Activated CD4-positive, alpha-beta T cell treated with anti-CD3 and anti-CD28 coated beads, Interleukin-2, Interleukin-4, amounts not matched to agents 100 ng/mL and 50 ng/mL, durations not matched to agents 16 hours and 8 hours (primary cell): ENCODE measurements around the gene MAPKAP1.

ENCODE experiments used
- DNase-seq: peaks from one replicate; pipeline ENCODE4 v3.0.0-alpha.2; 2020; ENCODE audit warnings: low spot score

MAPKAP1 gene

DNA sequence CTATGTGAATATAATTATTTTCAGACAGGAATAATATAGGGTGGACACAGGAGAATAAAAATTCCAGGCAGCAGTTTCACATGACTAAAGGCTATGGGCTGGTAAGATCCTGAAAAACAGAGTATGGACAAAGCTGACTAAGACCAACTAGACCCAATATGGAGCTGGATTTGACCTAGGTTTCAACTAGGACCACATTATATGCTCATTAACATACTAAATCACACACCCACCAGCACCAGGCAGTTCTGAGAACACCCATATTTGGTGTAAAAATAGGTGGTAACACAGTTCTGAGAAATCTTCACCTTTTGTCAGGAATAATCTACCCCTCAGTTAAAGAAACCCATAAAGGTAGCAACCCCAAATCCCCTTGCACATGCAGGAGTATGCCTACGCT is 64.7 kb downstream of the MAPKAP1 start:
- DNase-seq: no peak

GRCh38 chr9:125639057-125639456 is 68.0 kb downstream of the MAPKAP1 start:
- no peak for DNase-seq

DNA sequence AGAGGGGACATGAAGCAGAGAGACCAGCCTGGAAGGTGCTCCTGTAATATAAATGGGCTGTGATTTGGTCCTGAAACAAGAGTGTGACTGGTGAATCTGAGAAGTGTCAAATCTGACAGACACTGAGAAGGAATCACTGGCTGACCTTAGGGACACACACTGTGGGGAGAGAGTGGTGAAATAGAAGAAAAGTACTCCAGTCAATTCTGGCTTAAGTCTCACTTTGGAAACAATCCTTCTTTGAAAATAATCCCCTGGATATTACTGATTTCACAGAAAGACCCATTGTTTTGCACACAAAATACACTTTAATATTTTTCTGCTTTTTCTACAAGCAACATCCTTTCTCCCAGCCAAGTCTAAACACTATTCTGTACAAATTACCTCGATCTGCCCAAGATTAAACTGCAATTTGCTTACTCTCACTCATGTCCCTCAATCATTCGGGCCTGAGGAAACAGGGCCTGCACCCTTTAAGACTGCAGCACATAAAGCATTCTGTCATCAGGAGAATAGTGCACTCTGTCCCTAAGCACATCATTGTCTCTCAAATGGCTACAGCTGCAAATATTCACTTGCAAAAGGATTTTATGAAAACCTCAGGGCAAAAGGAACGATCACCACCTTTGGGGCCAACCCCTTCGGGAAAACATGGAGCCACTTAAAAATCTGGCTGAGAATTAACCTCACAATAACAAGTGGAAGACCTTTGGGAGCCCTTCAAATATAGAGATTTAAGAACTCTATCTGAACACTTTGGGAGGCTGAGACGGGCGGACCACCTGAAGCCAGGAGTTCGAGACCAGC is 68.6 kb downstream of the MAPKAP1 start:
- DNase-seq: no peak

DNA sequence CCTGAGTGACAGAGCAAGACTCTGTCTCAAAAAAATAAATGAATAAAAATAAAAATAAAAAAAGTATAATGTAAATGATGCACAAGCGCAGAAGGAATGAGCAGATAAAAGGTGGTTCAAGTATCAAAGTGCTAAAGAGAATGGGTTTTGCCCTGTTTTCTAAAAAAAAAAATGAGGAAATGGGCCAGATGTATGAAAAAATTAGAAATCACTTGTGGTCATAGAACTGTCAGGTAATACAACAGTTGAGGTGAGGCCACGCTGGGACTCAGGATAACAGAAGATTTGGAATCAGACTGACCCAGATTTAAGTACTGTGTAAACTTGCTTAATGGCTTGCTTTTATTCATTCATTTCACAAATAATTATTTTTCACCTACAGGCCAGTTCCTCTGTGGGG is 69.8 kb downstream of the MAPKAP1 start:
- DNase-seq: no peak

DNA sequence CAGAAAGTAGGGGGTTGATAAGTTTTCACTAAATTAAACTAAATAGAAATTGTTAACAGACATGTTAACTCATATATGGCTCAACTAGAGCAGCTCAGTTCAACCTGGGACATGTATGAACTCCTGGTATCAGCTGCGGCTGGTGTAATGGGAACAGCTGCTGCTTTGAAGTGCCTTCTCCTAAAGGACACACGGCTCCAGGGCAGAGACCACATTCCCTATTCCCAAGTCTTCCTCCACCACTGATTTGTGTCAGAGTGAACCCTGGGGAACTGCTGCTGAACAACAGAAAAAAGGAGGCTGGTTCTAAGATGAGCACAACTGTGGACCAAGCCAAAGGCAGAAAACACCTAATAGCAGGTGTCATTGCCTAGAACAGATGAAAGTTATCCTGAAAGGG is 71.1 kb downstream of the MAPKAP1 start:
- DNase-seq: no peak

DNA sequence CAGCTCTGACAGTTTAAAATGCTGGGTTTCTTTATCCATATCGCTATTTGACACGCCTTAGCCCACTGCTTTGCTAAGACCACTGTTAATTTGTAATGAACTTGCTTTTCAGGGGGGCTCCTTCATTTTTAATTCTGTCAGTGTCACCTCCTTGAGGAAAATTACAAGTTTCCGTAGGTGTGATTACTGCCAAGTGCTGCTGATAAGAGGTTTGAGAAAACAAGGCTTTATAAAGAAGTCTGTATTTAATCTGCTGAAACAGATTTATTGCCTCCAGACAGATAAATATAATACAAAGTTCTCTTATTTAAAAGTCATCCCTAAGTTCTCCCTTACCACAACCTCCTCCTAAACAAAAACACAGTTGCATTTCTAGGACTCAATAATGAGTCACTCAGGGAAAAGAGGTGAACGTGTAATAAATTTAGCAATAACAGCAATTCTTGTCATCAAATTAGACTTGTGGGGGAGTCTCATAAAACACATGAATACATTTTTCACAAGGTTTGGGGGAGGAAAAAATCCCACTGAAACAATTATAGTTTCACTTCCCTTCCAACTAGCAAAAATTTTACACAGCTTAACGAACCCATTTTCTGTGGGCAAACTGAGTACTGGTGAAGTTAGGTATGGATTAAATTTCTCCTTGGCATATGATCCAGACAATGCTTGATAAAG is 72.8 kb downstream of the MAPKAP1 start:
- DNase-seq: peak; percentile 12

DNA sequence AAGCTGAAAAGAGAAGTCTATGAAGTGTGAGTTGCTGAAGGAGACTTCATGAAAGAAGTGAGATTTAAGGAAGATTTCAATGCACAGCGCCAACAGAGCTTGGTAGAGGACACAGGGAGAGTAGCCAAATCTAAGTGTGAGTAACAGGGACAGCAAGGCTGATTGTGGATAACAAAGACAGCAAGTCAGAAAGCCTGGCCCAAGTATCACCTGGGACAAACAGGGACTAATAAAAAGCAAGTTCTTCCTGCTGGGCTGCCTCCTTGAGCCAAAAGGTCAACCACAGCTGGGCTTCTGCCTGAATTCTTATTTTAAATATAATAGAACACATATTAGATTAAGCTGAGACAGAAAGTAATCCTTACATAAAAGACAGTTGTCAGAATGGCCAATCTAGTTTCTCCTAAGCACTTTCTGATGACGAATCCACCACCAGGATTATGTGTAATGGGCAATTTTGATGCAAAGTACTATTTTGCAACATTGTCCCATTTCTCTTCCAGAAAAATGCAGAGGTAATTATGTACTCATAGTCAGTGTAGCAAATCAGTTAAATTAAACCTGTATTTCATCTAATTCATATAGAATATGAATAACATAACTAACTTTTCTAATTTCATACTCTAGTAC is 73.8 kb downstream of the MAPKAP1 start:
- no peak for DNase-seq

GRCh38 chr9:125632321-125633115 is 74.5 kb downstream of the MAPKAP1 start:
- peak; percentile 77 for DNase-seq

- DNase-seq: peak; percentile 55
Observed at GRCh38 chr9:125631391-125632085, 75.5 kb downstream of the MAPKAP1 start.

- no peak for DNase-seq
Observed at GRCh38 chr9:125630436-125630835, 76.6 kb downstream of the MAPKAP1 start.

GRCh38 chr9:125629446-125629845 is 77.6 kb downstream of the MAPKAP1 start:
- DNase-seq: no peak

DNA sequence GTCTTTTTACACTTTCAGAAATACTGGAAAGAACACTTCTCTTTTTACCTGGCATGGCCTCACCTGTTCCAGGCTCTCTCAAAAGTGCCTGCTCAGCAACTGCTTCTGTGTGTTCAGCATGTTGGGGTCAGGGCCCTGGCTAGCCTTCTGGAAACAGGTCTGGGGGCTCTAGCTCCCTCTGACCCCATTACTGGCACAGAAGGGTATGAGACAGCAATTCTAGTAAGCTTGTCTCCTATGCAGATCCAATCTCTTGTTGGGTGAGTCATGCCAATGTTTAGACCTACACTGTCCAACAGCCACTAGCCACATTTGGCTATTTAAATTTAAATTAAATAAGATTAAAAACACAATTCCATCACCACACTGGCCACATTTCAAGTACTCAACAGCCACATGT is 80.8 kb downstream of the MAPKAP1 start:
- DNase-seq: no peak

DNA sequence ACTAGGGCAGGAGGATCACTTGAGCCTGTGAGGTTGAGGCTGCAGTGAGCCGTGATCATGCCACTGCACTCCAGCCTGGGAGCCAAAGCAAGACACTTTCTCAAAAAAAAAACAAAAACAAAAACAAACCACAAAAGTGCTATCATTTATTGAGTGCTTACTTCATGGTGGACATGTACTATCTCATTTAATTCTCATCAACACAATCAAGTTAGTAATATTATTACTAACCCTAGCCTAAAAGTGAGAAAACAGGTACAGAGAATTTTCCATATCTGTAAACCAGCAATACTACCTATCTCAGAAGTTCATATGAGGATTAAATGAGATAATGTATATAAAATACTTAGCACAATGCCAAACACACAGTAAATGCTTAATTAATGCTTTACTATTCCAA is 85.8 kb downstream of the MAPKAP1 start:
- no peak for DNase-seq

- DNase-seq: no peak
Observed at GRCh38 chr9:125620216-125620615, 86.8 kb downstream of the MAPKAP1 start.

- DNase-seq: no peak
Observed at GRCh38 chr9:125617087-125617486, 89.9 kb downstream of the MAPKAP1 start.

DNA sequence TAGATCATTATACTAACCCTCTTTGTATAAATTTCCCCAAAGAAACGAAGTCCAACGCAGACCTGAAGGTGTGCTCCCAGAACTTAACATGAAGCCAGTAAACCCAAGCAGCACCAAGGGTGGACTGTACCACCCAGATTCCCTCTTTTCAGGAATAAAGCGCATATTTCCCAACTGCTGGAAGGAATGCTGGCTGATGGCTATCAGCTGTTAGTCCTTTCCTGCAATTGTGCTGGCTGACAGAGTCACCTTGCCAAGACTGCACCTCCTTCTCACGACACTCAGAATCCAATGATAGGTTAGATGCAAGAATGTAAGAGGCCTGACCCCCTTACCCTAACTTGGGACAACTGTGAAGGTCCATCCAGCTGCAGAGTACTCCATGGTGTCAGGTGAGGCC is 93.9 kb downstream of the MAPKAP1 start:
- no peak for DNase-seq

- DNase-seq: no peak
Observed at GRCh38 chr9:125612616-125613015, 94.4 kb downstream of the MAPKAP1 start.

DNA sequence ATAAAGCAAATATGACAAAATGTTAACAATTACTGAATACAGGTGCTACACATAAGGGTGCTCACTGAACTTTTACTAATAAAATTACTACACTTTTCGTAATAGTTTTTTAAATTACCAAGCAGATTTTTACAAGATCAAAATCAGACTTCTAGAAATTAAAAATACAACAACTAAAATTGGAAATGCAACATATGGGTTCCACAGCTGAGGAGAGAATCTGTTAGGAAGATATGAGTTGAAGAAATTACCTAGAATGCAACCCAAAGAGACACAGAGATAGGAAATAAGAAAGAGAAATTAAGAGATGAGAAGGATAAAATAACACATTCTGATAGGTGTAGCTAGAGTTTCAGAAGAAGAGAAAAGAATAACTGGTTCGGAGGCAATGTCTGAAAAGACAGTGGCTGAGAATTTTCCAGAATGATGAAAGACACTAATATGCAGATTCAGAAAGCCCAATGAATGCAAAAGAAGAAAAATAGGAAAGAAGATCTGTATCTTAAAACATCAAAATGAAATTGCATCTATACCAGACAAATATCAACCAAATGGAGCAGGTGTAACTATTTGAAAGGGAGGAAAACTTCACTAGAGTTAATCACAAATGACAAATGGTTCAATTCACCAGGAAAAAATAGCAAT is 95.8 kb downstream of the MAPKAP1 start:
- no peak for DNase-seq

DNA sequence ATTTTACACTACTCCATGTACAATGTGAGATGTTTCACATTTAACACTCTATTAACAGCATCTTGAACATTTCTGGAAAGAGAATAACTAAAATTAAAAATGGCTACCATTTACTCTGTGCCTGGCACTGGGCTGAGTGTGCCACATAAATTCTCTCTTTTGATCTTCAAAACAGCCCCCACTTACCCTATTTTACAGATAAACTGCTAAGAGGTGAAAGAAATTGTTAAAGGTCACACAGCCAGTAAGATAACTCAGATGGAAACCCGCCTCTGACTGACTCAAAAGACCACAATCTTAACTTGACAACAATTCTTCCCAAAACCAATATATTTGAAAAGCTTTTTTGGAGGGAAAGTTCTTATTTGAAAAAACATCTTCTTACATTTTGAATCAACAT is 97.3 kb downstream of the MAPKAP1 start:
- no peak for DNase-seq

- DNase-seq: no peak
Observed at GRCh38 chr9:125608489-125609224, 98.4 kb downstream of the MAPKAP1 start.

DNA sequence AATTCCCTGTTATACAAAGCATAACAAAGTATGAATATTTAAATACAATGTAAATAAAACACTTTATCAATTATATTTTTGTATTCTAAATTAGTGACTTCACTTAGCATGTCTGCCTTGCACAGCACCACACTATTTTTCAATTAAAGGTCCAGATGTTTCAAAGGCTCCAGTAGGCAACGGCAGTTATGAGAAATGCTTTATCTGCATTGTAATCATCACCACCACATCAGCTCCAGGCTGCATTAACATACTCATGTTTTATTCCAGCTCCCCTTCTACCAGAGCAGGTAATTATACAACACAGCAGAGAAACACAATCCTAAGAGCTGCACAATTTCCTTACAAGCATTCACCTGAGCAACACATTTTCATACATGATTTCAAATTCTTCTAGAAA is 102.8 kb downstream of the MAPKAP1 start:
- no peak for DNase-seq
